Fibroblast of pulmonary artery (primary cell): Measurements from ENCODE around the gene C12orf57.

Experiments used
- DNase-seq: peaks from one replicate; pipeline ENCODE4 v3.0.0-alpha.2; 2010; ENCODE audit warnings: low read depth
- H3K4me3 ChIP-seq: replicated peaks from 2 replicates; pipeline ENCODE4 v1.5.1; 2011; ENCODE audit warnings: low read depth, mild to moderate bottlenecking, control low read depth, low read length, moderate library complexity
- CTCF ChIP-seq: IDR thresholded peaks from 2 replicates; pipeline ENCODE4 v1.5.1; 2011; ENCODE audit warnings: mild to moderate bottlenecking, control low read depth, low read length, inconsistent platforms; ENCODE audit errors: missing control alignments

C12orf57 gene

GRCh38 chr12:6935371-6936193 is 8.2 kb upstream of the C12orf57 start:
- peak; percentile 64 for DNase-seq
- no peak for TF ChIP-seq CTCF
- H3K4me3 ChIP-seq: no peak overlapping the region

DNA sequence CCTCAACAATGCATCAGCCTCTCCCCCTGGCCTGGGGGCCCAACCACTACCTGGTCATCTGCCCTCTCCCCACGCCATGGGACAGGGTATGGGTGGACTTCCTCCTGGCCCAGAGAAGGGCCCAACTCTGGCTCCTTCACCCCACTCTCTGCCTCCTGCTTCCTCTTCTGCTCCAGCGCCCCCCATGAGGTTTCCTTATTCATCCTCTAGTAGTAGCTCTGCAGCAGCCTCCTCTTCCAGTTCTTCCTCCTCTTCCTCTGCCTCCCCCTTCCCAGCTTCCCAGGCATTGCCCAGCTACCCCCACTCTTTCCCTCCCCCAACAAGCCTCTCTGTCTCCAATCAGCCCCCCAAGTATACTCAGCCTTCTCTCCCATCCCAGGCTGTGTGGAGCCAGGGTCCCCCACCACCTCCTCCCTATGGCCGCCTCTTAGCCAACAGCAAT is 7.6 kb upstream of the C12orf57 start:
- TF ChIP-seq CTCF: no peak
- DNase-seq: no peak
- no peak overlapping the region for H3K4me3 ChIP-seq

DNA sequence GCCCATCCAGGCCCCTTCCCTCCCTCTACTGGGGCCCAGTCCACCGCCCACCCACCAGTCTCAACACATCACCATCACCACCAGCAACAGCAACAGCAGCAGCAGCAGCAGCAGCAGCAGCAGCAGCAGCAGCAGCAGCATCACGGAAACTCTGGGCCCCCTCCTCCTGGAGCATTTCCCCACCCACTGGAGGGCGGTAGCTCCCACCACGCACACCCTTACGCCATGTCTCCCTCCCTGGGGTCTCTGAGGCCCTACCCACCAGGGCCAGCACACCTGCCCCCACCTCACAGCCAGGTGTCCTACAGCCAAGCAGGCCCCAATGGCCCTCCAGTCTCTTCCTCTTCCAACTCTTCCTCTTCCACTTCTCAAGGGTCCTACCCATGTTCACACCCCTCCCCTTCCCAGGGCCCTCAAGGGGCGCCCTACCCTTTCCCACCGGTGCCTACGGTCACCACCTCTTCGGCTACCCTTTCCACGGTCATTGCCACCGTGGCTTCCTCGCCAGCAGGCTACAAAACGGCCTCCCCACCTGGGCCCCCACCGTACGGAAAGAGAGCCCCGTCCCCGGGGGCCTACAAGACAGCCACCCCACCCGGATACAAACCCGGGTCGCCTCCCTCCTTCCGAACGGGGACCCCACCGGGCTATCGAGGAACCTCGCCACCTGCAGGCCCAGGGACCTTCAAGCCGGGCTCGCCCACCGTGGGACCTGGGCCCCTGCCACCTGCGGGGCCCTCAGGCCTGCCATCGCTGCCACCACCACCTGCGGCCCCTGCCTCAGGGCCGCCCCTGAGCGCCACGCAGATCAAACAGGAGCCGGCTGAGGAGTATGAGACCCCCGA is 7.0 kb upstream of the C12orf57 start:
- TF ChIP-seq CTCF: no peak
- peak overlapping the region; percentile 52 for H3K4me3 ChIP-seq
- DNase-seq: no peak

- H3K4me3 ChIP-seq: peak overlapping the region; percentile 52
- peak; percentile 95 for DNase-seq
- TF ChIP-seq CTCF: peak; percentile 93
Observed at GRCh38 chr12:6937481-6938352, 6.1 kb upstream of the C12orf57 start.

DNA sequence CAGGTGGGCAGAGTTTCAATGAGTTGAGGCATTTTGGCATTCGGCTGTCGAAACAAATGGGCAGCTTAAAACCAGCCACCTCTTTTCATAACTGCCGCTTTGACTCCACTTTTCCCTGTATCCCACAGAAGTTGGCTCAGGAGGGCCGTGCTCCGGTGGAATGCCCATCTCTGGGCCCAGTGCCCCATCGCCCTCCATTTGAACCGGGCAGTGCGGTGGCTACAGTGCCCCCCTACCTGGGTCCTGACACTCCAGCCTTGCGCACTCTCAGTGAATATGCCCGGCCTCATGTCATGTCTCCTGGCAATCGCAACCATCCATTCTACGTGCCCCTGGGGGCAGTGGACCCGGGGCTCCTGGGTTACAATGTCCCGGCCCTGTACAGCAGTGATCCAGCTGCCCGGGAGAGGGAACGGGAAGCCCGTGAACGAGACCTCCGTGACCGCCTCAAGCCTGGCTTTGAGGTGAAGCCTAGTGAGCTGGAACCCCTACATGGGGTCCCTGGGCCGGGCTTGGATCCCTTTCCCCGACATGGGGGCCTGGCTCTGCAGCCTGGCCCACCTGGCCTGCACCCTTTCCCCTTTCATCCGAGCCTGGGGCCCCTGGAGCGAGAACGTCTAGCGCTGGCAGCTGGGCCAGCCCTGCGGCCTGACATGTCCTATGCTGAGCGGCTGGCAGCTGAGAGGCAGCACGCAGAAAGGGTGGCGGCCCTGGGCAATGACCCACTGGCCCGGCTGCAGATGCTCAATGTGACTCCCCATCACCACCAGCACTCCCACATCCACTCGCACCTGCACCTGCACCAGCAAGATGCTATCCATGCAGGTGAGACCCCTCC is 5.2 kb upstream of the C12orf57 start:
- DNase-seq: no peak
- peak overlapping the region; percentile 52 for H3K4me3 ChIP-seq
- TF ChIP-seq CTCF: no peak

DNA sequence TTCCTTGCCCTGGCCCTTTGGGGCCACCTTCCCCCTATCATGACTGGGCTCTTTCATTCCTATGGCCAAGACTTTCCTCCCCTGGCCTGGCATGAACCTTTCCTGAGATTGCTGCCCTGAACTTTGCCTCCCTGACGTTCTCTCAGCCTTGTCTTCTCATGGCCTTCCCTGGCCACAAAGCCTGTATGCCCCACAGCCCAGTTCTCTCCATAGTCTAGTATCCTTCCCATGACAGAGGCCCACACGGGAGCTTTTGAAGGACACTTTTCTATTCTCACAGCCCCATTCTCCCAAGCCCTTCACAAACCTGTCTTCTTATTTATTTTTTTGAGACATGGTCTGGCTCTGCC is 4.7 kb upstream of the C12orf57 start:
- DNase-seq: no peak
- no peak for TF ChIP-seq CTCF
- H3K4me3 ChIP-seq: no peak overlapping the region
